Endothelial cell of hepatic sinusoid (primary cell): ENCODE data around the gene HOXC12.

Source experiments
- in situ Hi-C: cut with HindIII; loops from 2 replicates; pipeline ENCODE4 v1.10.0; 2017; ENCODE audit warnings: low sequenced_read_pairs

HOXC12 gene

DNA sequence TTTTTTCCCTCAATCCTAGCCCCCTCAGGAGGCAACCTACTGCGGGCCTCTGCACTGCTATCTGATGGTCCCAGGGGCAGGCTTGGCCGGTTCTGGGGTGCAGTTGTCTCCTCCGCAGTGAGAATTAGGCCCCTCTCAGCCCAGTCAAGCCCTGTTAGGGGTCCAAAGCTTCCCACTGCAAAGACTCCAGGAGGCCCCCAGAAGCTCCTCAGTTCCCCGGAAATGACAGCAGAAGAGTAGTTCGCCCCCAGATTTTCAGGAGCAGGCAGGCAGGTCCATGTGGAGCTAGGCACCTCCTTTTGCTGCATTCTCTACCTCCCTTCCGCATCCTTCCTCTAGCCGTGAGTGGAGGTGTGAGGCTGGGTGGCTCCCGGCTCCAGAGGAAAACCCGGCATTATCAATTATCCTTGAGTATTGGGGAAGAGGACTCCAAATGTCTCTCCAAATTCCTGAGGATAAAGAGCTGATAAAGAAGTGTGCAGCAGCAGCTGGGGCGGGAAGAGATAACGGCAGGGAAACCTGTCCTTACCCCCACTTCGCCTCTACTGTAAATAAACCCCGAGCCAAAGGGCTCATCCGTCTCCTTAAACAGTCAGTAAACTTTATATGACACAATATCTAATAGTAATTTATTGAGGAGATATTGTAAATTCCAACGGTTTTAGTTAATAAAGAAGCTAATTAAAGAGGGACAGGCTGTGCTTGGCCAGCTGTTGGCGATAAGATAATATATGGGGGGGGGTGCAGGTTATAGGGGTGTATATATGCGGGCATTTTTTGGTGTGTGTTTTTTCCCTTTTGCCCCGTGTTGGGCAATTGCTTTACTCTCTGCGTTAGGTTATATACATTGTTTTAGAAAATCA, 641 bp upstream of the HOXC12 start:
- in situ Hi-C loops, result no loop called here

GRCh38 chr12:53955036-53955775, 503 bp downstream of the HOXC12 start:
- in situ Hi-C loops, result no loop called here

DNA sequence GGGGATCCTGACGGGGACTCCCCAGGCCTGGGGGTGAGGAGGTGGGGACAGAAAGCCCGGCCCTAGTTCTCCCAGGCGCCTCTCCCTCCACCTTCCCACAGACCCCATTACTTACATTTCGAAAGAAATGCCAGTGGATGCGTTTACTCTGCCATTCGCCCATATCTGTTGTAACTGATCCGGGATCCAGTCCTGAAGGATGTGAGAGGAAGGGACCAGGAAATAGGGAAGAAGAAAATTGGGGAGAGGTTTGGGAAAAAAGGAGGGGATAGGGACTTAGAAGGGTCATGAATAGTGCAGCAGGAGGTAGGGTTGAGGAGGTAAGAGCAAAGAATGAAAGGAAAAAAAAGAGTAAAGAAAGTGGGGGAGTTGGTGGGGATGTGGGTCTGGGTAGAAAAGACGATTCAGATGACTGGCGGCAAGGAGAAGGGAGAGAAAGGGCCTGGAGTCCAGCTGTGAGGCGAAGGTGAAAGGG, 1.1 kb downstream of the HOXC12 start:
- in situ Hi-C loops, result no loop called here

GRCh38 chr12:53956251-53956887, 1.7 kb downstream of the HOXC12 start:
- in situ Hi-C loops, result no loop called here

- in situ Hi-C loops, result no loop called here
Measured at GRCh38 chr12:53956914-53957536, 2.3 kb downstream of the HOXC12 start.

- in situ Hi-C loops, result no loop called here
Measured at GRCh38 chr12:53958128-53958527, 3.4 kb downstream of the HOXC12 start.

GRCh38 chr12:53959314-53959713, 4.6 kb downstream of the HOXC12 start:
- in situ Hi-C loops, result no loop called here

DNA sequence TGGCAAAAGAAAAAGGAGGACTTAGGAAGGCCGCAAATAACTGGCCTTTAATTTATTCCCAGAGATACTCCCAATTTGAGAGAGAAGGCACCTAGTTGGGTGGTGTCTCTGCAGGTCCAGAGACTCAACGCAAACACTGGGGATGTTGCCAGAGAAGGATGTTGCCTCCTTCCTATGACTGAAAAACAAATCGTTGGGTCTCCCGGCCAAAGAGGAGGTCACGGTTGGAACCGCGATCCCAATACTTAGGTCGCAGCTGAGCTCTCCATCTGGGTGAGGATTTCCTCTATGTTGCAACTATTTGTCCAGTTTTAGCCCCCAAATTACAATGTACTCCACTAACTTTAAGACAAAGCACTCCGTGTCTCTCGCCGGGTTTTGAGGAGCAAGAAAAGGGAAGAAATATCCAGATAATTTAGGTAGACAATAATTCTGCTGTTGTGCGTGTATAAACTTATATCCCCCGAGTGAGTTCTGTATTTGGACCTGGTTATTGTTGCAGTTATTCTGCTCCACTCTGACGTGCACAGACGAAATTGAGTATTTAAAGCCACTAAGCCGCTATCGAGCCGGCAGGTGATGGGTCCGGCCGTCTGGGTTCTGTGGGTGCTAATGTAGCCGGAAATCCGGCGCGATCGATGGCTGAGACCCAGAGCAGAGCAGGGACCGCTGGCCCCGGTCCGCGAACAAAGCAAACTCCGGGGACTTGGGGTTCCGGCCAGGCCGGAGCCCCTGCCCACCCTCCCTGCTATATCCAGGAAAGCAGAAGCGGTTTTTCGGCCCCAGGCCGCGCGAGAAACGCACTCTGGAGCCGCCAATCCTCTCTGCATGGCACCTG, 5.7 kb downstream of the HOXC12 start:
- in situ Hi-C loops, result no loop called here

DNA sequence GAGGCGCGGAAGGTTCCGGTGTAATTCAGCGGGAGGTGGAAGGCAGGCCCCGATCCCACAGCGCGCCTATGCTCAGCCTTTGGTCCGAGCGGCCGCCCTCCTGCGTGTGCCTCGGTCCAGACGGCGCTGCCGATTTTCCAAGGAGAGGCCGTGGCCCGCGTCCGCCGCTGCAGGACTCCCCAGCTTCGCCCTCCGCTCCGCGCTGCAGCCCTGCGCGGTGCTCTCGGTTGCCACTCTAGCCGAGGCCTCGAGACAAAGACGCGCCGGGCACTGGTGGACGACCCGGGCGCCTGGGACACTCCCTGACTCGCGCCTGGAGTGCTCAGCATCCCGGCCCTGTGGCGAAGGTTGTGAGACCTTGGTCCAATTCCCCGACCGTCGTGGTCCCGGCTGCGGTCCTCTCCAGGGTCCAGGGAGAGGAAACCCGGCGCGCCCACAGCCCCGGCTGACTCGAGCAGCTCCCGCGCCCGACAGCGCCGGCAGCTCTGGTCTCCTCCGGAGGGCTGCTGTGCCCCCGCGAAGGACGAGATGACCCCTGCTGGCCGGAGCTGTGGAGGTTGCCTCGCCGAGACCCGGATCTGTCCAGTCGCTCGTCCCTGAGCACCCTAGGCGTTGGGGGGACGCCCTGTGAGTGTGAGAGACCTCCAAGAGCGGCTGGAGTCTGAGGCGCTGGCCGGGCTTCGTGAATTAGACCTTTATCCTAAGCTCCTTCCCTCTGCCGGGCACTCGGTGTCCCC, 6.5 kb downstream of the HOXC12 start:
- in situ Hi-C loops, result no loop called here

DNA sequence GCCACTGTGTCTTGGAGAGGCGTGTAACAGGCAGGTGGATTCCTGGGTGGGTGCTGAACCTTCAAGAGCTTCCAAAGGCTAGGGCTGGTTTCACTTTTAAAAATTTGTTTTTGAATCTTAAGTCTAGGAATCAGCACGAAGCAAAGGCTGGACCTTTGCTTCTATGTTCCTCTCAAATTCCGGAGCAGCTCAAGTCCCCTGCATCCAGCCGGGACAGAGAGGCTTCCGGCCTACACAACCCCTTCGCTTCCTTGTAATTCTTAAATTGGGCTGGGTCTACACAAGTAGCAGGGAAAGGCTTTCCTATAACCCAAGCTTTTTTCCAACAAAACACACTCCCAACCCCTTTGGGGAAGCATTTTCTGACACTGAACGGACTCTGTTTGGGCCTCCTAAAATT, 8.3 kb downstream of the HOXC12 start:
- in situ Hi-C loops, result no loop called here

DNA sequence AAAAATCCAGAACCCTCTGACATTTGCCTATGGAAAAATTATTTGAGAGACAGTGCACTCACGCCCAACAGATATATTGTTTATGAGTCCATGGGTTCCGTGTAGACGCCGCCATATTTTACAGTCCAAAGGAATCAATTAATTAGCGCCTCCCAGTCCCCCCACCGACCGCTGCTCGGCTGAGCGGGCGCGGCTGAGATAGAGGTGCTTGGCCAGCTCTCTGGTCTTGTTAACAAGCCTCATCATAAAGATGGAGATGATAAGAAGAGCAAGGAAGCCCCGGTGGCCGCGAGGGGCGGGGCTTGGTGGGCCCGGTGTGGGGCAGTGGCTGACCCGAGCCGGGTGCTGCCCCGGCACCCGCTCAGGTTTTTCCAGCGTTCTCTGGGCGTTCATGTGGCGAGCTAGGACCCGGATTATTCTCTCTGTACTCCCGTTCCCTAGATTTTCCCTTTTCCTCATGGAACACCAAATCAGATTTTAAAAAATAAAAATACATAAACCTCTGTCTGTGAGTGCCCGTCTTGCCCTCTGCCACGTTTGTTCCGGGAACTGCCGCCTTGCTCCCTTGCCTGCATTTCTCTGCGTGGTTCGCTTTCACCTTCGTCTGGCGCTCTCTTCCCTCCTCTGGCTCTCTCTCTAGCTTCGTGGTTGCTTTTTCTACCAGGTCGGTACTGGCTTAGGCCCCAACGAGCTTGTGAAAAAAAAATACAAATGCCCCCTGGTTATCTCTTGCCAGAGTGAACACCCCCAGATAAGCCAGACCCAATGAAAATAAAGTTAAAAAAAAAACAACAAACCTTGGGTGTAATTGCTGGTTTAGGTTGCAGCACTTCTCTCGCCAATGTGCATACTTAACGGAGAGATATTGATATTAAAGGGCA, 9.0 kb downstream of the HOXC12 start:
- in situ Hi-C loops, result no loop called here

GRCh38 chr12:53964315-53964713, 9.6 kb downstream of the HOXC12 start:
- in situ Hi-C loops, result no loop called here

GRCh38 chr12:53965281-53966084, 10.8 kb downstream of the HOXC12 start:
- in situ Hi-C loops, result no loop called here

DNA sequence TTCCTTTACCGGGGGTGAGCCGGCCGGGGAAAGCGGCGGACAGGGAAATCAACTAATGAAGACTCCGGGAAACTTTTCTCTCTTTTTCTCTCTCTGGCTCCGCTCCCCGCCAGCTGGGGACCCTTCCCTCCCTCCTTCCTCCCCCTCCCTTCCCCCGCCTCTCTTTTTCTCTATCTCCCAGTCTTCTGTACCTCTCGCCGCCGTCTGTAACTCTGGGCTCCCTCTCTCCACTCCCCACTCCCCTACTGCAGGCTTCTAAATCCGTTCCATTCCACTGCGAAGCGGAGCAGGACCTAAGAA, 11.3 kb downstream of the HOXC12 start:
- in situ Hi-C loops, result no loop called here

- in situ Hi-C loops, result no loop called here
Measured at GRCh38 chr12:53966385-53967133, 11.9 kb downstream of the HOXC12 start.

DNA sequence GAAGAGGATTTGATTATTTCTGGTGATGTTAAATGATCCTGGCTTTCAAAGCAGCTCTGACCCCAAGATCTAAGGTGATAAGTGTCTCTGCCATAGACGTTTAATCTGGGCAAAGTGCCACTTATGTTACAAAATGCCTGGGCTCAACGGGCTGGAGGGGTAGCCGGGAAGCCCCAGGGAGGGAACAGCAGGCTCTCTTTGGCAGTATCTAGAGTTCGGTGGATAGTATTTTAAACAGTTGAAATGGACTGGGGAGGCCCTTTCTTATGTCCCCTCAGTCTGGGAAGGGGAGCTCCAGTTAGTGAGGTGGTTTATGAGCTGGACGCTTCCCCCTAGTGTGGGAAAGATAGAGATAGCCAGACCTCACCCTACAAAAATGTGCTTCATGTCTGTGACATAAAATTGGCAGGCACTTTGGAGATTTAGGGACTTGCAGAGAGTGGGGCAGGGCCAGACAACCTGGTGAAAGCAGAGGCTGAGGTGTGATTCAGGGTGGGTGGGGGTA, 12.8 kb downstream of the HOXC12 start:
- in situ Hi-C loops, result no loop called here
